Measurements from ENCODE around the gene DNAH17.

DNA sequence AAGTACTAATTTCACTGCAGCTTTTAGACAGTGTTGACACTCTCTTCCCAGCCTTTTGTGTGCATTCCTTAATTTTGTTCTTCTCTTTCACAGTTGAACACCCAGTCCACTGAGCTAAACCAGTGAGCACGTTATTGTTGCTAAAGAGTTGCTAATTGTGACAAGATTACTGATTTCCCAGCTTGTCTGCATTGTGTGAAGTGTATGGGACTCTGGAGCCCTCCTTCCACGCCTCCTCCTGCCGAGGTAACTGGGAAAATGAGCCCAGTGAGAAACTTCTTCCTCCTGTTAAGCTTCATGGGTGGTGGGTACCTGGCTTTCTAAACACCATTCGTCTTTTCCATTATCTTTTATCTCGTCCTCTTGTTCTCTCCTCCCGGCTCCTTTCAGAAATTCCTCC is 29.8 kb upstream of the DNAH17 start:
- TF ChIP-seq CTCF (IDR thresholded peaks at IDR 0.05) = no peak
- no peak for TF ChIP-seq EZH2 (IDR thresholded peaks at IDR 0.05)
- TF ChIP-seq EZH2phosphoT487 (IDR thresholded peaks at IDR 0.05) = no peak
